NT2/D1 (cell line): Measurements from ENCODE around the gene CPNE5.

Source experiments
- DNase-seq: peaks from one replicate; pipeline ENCODE4 v3.0.0-alpha.2; 2011; ENCODE audit warnings: low read depth, low spot score
- H3K27me3 ChIP-seq: 2 replicates; pipeline ENCODE4 v1.6.0; 2011; ENCODE audit warnings: mild to moderate bottlenecking; ENCODE audit not compliant: insufficient read length, insufficient read depth
- H3K36me3 ChIP-seq: 2 replicates; pipeline ENCODE4 v1.6.1; 2011; ENCODE audit warnings: mild to moderate bottlenecking, low read length, mixed read lengths; ENCODE audit not compliant: insufficient read depth, insufficient read length
- H3K4me1 ChIP-seq: 2 replicates; pipeline ENCODE4 v1.5.1; 2011; ENCODE audit not compliant: insufficient read depth, insufficient read length
- H3K4me3 ChIP-seq: 2 replicates; pipeline ENCODE4 v1.5.1; 2011; ENCODE audit warnings: low read depth; ENCODE audit not compliant: insufficient read length
- H3K9ac ChIP-seq: 2 replicates; pipeline ENCODE4 v1.6.0; 2011; ENCODE audit warnings: low read depth; ENCODE audit not compliant: insufficient read length
- H3K9me3 ChIP-seq: 2 replicates; pipeline ENCODE4 v1.5.1; 2011; ENCODE audit warnings: mild to moderate bottlenecking, low read length; ENCODE audit not compliant: insufficient read depth
- SUZ12 ChIP-seq: IDR thresholded peaks from 2 replicates; pipeline ENCODE4 v1.6.1; 2011; ENCODE audit not compliant: insufficient read length, insufficient read depth; ENCODE audit errors: extremely low read depth
- YY1 ChIP-seq: IDR thresholded peaks from 2 replicates; pipeline ENCODE4 v1.6.1; 2011; ENCODE audit not compliant: insufficient read length, insufficient read depth
- ZNF274 ChIP-seq: IDR thresholded peaks from 2 replicates; pipeline ENCODE4 v1.6.1; 2011; ENCODE audit warnings: mild to moderate bottlenecking, low read depth, low read length

The CPNE5 gene

DNA sequence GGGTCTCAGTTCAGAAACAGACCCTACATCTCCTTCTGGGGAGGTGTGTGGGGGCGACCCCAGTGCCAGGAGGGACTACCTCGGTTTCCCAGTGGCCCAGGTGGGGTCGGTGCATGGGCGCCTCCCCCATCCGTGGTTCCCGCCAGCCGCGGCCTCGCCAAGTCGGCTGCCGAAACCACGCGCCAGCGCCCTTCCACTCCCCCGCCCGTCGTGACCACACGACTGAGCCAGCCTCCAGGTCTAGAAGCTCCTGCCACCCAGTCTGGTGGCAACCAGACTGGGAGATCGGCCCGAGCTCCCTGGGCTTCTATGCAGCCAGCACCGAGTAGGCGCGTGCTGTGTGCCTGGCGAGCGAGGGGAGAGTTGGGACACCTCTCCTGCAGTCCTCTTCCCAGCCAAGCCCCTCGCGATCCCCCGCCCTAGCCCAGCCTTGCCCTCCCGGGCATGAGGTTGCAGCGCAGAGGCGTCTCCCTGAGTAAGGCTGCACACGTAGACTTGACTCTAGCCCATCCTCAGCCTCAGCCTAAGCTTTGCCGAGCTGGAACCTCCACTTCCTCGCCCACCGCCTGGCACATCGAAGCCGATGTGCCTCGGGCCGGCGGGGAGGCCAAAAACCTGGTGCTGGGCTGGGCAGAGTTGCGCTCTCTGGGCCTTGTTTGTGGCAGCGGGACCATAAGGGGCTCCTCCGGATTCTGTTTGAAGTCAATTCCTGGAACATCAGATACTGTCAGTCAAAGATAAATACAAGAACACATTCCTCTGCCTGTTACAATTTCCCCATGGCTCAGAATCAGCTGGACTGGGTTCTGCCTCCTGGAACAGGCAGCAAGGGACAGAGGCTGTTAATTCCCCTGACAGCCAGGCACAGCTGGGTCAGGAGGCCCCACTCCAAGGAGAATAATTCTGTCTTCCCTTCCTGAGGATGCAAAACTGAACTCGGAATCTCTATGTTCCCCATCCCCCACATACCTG lies 1.5 kb upstream of the CPNE5 start:
- H3K4me3 ChIP-seq, result peak overlapping the region; percentile 43
- peak overlapping the region; percentile 16 for H3K9ac ChIP-seq
- H3K4me1 ChIP-seq, result peaks cover 6% of the 10 kb centered on the region
- no peaks in the 10 kb centered on the region for H3K36me3 ChIP-seq
- no peaks in the 10 kb centered on the region for H3K9me3 ChIP-seq
- TF ChIP-seq SUZ12 (no peak), YY1 (no peak), ZNF274 (no peak)
- H3K27me3 ChIP-seq, result peaks cover 50% of the 10 kb centered on the region
- no peak for DNase-seq

DNA sequence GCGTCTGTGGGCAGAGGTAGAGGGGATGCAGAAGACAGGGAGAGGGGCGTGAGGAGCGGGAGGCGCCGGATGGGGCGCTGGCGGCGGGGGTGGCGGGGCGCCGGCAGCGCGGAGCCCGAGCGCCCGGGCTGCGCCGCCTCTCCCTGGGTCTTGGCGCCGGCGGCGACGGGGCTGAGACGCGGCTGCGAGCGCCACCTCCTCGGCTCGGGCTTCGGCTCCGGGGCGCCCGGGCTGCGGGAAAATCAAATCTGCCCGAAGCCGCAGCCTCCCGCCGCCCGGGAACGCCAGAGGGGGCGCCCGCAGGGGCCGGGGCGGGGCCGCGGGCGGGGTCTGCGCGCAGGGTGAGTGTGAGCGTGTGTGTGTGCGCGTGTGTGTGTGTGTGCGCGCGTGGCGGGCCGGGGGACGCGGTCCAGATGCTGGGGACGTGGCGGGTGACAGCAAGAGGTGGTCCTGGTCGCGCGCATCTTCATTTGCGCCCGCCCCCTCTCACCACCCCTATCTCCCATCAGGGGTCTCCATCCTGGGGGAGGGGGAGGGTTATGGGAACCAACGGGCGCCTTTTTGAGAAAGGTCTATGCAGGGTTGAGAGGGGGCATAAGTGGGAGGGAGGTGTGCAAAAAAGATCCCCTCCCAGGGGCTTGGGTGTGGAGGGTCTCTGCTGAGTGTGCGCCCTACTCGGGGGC lies 646 bp upstream of the CPNE5 start:
- TF ChIP-seq YY1, result no peak
- no peak for TF ChIP-seq SUZ12
- no peak for TF ChIP-seq ZNF274
- peaks cover 6% of the 10 kb centered on the region for H3K4me1 ChIP-seq
- peak overlapping the region; percentile 43 for H3K4me3 ChIP-seq
- no peaks in the 10 kb centered on the region for H3K9me3 ChIP-seq
- no peak for DNase-seq
- H3K36me3 ChIP-seq, result no peaks in the 10 kb centered on the region
- H3K9ac ChIP-seq, result no peak overlapping the region
- peaks cover 50% of the 10 kb centered on the region for H3K27me3 ChIP-seq

- peaks cover 50% of the 10 kb centered on the region for H3K27me3 ChIP-seq
- no peaks in the 10 kb centered on the region for H3K36me3 ChIP-seq
- no peak for DNase-seq
- H3K9me3 ChIP-seq, result no peaks in the 10 kb centered on the region; the same call in 1 of the 2 replicates
- TF ChIP-seq YY1, result no peak
- H3K9ac ChIP-seq, result no peak overlapping the region
- peaks cover 3% of the 10 kb centered on the region for H3K4me1 ChIP-seq
- no peak overlapping the region for H3K4me3 ChIP-seq
Measured at GRCh38 chr6:36837686-36838085, 1.6 kb downstream of the CPNE5 start.

DNA sequence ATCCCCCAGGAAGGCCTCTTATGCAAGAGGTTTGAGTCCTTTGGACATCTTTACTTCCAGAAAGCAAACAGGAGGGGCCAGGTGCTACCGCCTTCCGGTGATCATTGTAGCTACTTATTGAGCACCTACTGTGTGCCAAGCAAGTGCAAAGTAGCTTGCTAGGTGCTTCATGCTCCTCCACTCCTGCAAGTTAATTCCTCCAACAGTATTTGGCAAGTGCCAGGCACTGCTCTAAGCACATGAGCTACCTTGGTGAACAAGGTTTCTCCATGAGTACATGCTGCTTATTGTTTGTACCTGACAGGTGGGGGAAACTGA lies 2.3 kb downstream of the CPNE5 start:
- Histone ChIP-seq H3K9ac (no peak overlapping the region), H3K9me3 (no peaks in the 10 kb centered on the region; the same call in 1 of the 2 replicates), H3K36me3 (no peaks in the 10 kb centered on the region), H3K4me3 (no peak overlapping the region), H3K27me3 (peaks cover 50% of the 10 kb centered on the region), H3K4me1 (peaks cover 3% of the 10 kb centered on the region)
- TF ChIP-seq SUZ12, result no peak
- no peak for TF ChIP-seq ZNF274
- no peak for TF ChIP-seq YY1
- no peak for DNase-seq

DNA sequence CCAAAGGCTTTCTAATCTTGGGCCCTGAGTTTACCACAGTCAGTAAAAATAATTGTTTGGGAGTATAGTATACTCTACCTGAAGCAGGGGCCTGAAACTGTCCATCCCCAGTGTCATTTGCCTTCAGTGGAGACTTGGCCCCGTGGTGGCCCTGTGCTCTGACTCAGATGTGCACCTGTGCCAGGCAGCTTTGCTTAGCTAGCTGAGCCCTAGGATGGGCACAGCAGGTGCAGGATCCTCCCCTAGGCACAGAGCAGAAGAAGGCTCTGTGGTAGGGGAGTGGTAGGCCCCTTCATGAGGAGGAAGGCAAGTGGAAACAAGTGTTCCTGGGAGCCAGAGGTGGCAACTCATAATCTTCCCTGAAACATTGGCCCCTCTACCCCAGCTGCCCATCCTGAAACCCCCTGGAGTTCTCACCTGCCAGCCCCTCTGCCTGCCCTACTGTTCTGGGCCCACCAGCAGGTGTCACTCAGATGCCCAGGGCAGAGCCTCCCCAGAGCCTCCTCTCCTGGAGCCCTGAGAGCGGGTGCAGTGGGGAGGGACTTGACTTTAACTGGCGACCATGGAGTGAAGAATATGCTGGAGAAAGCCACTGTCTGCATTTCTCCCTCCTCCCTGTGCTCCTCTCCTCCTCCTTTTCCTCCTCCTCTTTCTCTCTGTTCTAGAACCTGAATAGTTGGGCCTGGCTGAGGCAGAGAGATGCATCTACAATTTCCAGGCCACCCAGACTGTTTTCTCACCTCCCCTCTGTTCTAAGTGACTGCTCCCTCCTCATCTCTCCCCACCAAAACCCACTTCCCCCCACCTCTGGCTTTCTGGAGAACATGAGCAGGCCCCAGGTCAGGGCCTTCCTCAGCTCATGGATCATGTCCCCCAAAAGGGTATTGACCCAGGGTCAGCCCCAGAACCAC lies 2.9 kb downstream of the CPNE5 start:
- Histone ChIP-seq H3K9ac (no peak overlapping the region), H3K4me3 (no peak overlapping the region), H3K27me3 (peaks cover 50% of the 10 kb centered on the region), H3K36me3 (no peaks in the 10 kb centered on the region), H3K4me1 (peaks cover 3% of the 10 kb centered on the region), H3K9me3 (no peaks in the 10 kb centered on the region; the same call in 1 of the 2 replicates)
- no peak for DNase-seq
- TF ChIP-seq ZNF274 (no peak), SUZ12 (no peak), YY1 (no peak)

DNA sequence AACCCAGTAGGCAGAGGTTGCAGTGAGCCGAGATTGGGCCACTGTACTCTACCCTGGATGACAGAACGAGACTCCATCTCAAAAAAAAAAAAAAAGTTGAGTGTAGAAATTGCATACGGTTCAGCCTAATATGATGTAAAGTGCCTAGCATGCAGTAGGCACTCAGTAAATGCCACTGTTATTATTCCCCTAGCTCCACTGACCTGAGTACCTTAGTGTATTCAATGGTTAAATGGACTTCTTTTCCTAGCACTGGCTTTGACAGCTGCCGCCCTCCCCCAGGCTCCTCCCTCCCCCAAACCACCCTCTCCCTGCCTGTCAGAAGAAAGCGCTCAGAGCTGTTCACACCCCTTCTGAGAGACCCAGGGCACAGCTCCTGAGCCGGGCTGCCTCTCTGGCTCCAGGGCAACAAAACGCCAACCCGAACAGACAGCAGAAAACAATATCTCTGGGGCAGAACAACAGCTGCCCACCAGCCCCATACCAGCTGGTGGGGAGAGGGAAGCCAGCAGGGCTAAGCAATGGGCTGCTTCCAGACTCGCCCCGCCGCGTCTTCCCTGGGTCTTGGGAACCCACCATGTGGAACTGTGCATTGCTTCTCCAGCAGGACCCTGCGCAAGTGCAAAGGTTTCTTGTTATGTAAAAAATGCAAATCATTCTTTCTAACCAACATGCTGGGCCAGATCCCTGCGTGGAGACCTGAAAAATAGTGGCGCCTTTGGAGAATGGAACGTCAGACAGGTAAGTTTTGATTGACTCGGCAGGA lies 4.5 kb downstream of the CPNE5 start:
- no peak for DNase-seq
- peaks cover 36% of the 10 kb centered on the region for H3K27me3 ChIP-seq
- no peak for TF ChIP-seq SUZ12
- no peak for TF ChIP-seq YY1
- TF ChIP-seq ZNF274, result no peak
- no peaks in the 10 kb centered on the region for H3K36me3 ChIP-seq
- H3K9ac ChIP-seq, result no peak overlapping the region
- no peak overlapping the region for H3K4me3 ChIP-seq
- no peaks in the 10 kb centered on the region; the same call in 1 of the 2 replicates for H3K9me3 ChIP-seq
- no peaks in the 10 kb centered on the region for H3K4me1 ChIP-seq
